ENCODE data around the gene TSPAN5.

The TSPAN5 gene

DNA sequence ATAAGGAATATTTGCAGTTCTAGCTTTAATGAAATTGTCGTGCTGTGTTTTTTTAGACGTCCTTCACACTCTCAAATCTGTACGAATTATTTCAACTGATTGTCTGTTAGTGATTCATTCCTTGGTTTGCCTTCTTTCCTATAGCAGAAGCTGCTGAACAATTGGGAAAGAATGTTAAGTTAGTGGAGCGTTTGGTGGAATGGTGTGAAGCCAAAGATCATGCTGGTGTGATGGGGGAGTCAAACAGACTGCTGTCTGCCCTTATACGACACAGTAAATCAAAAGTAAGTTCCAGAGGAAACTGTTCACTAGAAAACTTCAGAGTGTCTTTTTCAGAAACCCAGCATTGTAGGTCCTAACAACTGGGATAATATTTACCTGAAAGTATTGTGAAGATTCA lies 237.3 kb downstream of the TSPAN5 start:
- no peak for DNase-seq (ENCODE audit: low spot score)
- TF ChIP-seq, protein P1, sequence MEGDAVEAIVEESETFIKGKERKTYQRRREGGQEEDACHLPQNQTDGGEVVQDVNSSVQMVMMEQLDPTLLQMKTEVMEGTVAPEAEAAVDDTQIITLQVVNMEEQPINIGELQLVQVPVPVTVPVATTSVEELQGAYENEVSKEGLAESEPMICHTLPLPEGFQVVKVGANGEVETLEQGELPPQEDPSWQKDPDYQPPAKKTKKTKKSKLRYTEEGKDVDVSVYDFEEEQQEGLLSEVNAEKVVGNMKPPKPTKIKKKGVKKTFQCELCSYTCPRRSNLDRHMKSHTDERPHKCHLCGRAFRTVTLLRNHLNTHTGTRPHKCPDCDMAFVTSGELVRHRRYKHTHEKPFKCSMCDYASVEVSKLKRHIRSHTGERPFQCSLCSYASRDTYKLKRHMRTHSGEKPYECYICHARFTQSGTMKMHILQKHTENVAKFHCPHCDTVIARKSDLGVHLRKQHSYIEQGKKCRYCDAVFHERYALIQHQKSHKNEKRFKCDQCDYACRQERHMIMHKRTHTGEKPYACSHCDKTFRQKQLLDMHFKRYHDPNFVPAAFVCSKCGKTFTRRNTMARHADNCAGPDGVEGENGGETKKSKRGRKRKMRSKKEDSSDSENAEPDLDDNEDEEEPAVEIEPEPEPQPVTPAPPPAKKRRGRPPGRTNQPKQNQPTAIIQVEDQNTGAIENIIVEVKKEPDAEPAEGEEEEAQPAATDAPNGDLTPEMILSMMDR (IDR thresholded peaks at IDR 0.05; ENCODE audit: borderline replicate concordance, control extremely low read depth, extremely low read depth, insufficient read depth, missing control alignments), result no peak
- in situ Hi-C loops (cut with MboI; ENCODE audit: low sequenced_read_pairs, unreplicated experiment), result no loop called here
